ENCODE results near the gene GLT6D1.

GRCh38 chr9:135580664-135581380 is 58.5 kb downstream of the GLT6D1 start:
- TF ChIP-seq EP300 (IDR thresholded peaks at IDR 0.05) (no peak), CTCF (IDR thresholded peaks at IDR 0.05) (no peak), POLR2A (IDR thresholded peaks at IDR 0.05) (no peak)
